GM13977 (cell line): ENCODE data around the gene TMCC3.
"Not testable (repeated sequence)": the region's sequence is repeated elsewhere in the genome, so short reads cannot be mapped to it uniquely, and the experiment has no call there.

ENCODE experiments used
- DNase-seq: peaks from one replicate; pipeline ENCODE4 v3.0.0; 2012; ENCODE audit warnings: low spot score
- in situ Hi-C: fragments of 300-500 bp; cut with MboI; formaldehyde crosslinking; loops from one replicate; pipeline ENCODE4 v1.12.0; 2022; ENCODE audit warnings: low sequenced_read_pairs, low pct_unique_long_range_greater_than_20kb, mixed read lengths, inconsistent platforms; ENCODE audit not compliant: unreplicated experiment
- TF ChIP-seq, protein P1 (sequence below): IDR thresholded peaks from 2 replicates; pipeline ENCODE4 v1.5.1; 2012; ENCODE audit warnings: mild to moderate bottlenecking, control low read depth; ENCODE audit not compliant: insufficient read depth; ENCODE audit errors: extremely low read depth, missing control alignments

The TMCC3 gene

GRCh38 chr12:94597268-94597667, 53.1 kb downstream of the TMCC3 start:
- no peak for DNase-seq
- in situ Hi-C loops, result no loop called here
- TF ChIP-seq, protein P1, sequence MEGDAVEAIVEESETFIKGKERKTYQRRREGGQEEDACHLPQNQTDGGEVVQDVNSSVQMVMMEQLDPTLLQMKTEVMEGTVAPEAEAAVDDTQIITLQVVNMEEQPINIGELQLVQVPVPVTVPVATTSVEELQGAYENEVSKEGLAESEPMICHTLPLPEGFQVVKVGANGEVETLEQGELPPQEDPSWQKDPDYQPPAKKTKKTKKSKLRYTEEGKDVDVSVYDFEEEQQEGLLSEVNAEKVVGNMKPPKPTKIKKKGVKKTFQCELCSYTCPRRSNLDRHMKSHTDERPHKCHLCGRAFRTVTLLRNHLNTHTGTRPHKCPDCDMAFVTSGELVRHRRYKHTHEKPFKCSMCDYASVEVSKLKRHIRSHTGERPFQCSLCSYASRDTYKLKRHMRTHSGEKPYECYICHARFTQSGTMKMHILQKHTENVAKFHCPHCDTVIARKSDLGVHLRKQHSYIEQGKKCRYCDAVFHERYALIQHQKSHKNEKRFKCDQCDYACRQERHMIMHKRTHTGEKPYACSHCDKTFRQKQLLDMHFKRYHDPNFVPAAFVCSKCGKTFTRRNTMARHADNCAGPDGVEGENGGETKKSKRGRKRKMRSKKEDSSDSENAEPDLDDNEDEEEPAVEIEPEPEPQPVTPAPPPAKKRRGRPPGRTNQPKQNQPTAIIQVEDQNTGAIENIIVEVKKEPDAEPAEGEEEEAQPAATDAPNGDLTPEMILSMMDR, result no peak

DNA sequence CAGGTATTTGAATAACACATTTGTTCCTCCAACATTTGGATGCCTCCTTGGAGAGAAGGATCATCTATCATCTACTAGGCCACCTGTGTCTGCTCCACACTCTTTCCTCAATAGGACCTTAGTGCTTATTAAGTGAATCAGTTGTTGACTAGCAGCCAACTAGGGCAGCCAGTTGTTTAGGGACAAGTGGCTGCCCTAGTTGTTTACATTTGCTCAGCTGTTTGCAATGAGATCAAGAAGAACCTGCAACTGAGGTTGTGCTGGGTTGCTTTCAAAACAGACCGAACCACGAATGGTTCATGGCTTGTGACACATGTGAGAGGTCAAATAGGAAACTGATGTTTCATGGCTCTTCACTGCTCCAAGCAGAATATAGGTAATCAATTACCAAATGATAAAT, 53.8 kb downstream of the TMCC3 start:
- in situ Hi-C loops, result no loop called here
- no peak for DNase-seq
- TF ChIP-seq, protein P1, result no peak

DNA sequence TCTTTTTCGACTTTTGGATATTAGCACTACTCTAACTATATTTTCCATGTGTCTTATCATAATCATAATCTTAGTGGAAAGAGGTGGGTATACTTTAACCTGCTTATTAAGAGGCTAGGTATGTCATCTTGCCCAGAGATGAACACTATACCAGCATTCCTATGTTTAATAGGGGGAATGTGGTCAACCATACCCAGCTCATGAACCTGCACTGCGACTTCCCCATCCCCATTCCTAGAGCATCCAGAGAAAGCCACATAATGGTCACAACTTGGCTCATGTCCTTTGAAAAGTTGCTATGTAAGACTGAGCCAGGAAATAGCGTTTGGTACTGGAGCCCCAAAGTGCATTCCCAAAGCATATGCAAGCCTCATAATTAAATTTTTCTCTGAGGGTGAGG, 55.2 kb downstream of the TMCC3 start:
- TF ChIP-seq, protein P1, result no peak
- in situ Hi-C loops, result no loop called here
- DNase-seq, result no peak

- TF ChIP-seq, protein P1, result no peak
- DNase-seq, result no peak
- in situ Hi-C loops, result no loop called here
Measured at GRCh38 chr12:94594443-94594825, 55.9 kb downstream of the TMCC3 start.

GRCh38 chr12:94593822-94594442, 56.4 kb downstream of the TMCC3 start:
- no peak for DNase-seq
- in situ Hi-C loops, result no loop called here
- TF ChIP-seq, protein P1, result no peak

DNA sequence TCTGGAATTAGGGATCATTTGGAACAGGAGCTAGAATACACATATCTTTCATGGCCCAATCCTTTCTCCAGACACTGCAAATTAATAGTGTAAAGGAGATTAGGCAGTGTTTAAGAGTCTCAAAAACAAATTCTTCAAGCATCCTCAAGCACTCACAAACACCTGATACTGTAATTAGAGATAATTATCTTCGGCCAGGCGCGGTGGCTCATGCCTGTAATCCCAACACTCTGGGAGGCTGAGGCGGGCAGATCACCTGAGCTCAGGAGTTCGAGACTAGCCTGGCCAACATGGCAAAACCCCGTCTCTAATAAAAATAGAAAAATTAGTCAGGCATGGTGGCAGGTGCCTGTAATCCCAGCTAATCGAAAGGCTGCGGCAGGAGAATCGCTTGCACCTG, 57.6 kb downstream of the TMCC3 start:
- in situ Hi-C loops, DNase-seq: not testable (repeated sequence)

- TF ChIP-seq, protein P1, result no peak
- no peak for DNase-seq
- in situ Hi-C loops, result no loop called here
Measured at GRCh38 chr12:94592080-94592479, 58.3 kb downstream of the TMCC3 start.
